GM12801 (cell line): ENCODE data around the gene TRIM56.

Experiments
- CTCF ChIP-seq: IDR thresholded peaks from one replicate; pipeline ENCODE4 v1.5.1; 2011; ENCODE audit warnings: control low read depth; ENCODE audit not compliant: insufficient read length; ENCODE audit errors: extremely low read depth

The TRIM56 gene

GRCh38 chr7:101085162-101085964 is at the start of gene TRIM56:
TSS of gene TRIM56 (plus strand) at chr7:101085481. CDS start at chr7:101087313, 1,832 bp downstream.
- TF ChIP-seq CTCF, result no peak

- TF ChIP-seq CTCF, result no peak
Observed at GRCh38 chr7:101035941-101036340, 49.3 kb upstream of the TRIM56 start.

- TF ChIP-seq CTCF, result no peak
Observed at GRCh38 chr7:101058355-101058754, 26.9 kb upstream of the TRIM56 start.

- TF ChIP-seq CTCF, result no peak
Observed at GRCh38 chr7:101059620-101059942, 25.7 kb upstream of the TRIM56 start.

GRCh38 chr7:101060992-101061391 is 24.3 kb upstream of the TRIM56 start:
- TF ChIP-seq CTCF, result no peak

GRCh38 chr7:101066141-101066832 is 19.0 kb upstream of the TRIM56 start:
- no peak for TF ChIP-seq CTCF

- no peak for TF ChIP-seq CTCF
Observed at GRCh38 chr7:101066833-101067177, 18.5 kb upstream of the TRIM56 start.
